ENCODE results near the gene CCHCR1.

DNA sequence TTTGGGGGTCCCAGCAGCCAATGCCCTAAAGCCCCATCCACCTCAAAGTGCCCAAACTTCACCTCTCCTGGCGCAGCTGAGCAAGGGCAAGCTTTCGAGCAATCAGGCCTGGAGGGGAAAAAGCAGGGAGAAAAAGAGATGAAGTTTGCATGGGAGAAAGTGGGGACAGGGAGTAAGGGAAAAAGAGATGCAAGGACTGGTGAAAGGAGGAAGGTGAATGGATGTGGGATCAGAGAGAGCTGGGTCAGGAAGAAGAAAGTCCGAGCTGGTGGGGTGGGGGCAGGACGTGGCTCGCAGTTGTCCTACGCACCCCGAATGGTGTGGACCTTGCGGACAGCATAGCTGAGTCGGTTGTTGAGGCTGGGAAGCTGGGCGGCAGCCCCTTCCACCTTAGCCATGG is 12.2 kb downstream of the CCHCR1 start:
- TF ChIP-seq BHLHE40 (IDR thresholded peaks at IDR 0.05; ENCODE audit: low read length) = no peak
- TF ChIP-seq, protein P1, sequence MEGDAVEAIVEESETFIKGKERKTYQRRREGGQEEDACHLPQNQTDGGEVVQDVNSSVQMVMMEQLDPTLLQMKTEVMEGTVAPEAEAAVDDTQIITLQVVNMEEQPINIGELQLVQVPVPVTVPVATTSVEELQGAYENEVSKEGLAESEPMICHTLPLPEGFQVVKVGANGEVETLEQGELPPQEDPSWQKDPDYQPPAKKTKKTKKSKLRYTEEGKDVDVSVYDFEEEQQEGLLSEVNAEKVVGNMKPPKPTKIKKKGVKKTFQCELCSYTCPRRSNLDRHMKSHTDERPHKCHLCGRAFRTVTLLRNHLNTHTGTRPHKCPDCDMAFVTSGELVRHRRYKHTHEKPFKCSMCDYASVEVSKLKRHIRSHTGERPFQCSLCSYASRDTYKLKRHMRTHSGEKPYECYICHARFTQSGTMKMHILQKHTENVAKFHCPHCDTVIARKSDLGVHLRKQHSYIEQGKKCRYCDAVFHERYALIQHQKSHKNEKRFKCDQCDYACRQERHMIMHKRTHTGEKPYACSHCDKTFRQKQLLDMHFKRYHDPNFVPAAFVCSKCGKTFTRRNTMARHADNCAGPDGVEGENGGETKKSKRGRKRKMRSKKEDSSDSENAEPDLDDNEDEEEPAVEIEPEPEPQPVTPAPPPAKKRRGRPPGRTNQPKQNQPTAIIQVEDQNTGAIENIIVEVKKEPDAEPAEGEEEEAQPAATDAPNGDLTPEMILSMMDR (CRISPR knock-in tag; IDR thresholded peaks at IDR 0.05) = no peak
- TF ChIP-seq, protein P2, sequence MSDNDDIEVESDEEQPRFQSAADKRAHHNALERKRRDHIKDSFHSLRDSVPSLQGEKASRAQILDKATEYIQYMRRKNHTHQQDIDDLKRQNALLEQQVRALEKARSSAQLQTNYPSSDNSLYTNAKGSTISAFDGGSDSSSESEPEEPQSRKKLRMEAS (IDR thresholded peaks at IDR 0.05) = no peak
- no peak for TF ChIP-seq ZNF274 (CRISPR knock-in tag; IDR thresholded peaks at IDR 0.05)
- TF ChIP-seq CREB1 (IDR thresholded peaks at IDR 0.05) = no peak
- no peak for TF ChIP-seq CREB1 (CRISPR knock-in tag; IDR thresholded peaks at IDR 0.05)
- no peak for TF ChIP-seq CBX5 (CRISPR knock-in tag; IDR thresholded peaks at IDR 0.05; ENCODE audit: borderline replicate concordance)
- TF ChIP-seq ZFP41 (CRISPR knock-in tag; IDR thresholded peaks at IDR 0.05; ENCODE audit: borderline replicate concordance) = no peak
- no peak for TF ChIP-seq SMC3 (IDR thresholded peaks at IDR 0.05; ENCODE audit: low read length)
- TF ChIP-seq, protein P3, sequence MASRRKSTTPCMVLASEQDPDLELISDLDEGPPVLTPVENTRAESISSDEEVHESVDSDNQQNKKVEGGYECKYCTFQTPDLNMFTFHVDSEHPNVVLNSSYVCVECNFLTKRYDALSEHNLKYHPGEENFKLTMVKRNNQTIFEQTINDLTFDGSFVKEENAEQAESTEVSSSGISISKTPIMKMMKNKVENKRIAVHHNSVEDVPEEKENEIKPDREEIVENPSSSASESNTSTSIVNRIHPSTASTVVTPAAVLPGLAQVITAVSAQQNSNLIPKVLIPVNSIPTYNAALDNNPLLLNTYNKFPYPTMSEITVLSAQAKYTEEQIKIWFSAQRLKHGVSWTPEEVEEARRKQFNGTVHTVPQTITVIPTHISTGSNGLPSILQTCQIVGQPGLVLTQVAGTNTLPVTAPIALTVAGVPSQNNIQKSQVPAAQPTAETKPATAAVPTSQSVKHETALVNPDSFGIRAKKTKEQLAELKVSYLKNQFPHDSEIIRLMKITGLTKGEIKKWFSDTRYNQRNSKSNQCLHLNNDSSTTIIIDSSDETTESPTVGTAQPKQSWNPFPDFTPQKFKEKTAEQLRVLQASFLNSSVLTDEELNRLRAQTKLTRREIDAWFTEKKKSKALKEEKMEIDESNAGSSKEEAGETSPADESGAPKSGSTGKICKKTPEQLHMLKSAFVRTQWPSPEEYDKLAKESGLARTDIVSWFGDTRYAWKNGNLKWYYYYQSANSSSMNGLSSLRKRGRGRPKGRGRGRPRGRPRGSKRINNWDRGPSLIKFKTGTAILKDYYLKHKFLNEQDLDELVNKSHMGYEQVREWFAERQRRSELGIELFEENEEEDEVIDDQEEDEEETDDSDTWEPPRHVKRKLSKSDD (CRISPR knock-in tag; IDR thresholded peaks at IDR 0.05; ENCODE audit: low read depth) = no peak
- TF ChIP-seq MYC (CRISPR knock-in tag; IDR thresholded peaks at IDR 0.05; ENCODE audit: borderline replicate concordance) = no peak
- no peak for TF ChIP-seq ZNF496 (CRISPR knock-in tag; IDR thresholded peaks at IDR 0.05; ENCODE audit: insufficient replicate concordance)

Data from HepG2 (cell line).